Measurements from ENCODE around the gene PLXNA2.

PLXNA2 gene

GRCh38 chr1:208115924-208116640 is 128.1 kb downstream of the PLXNA2 start:
- no peak for DNase-seq (ENCODE audit: low read depth)

GRCh38 chr1:208113011-208113410 is 131.2 kb downstream of the PLXNA2 start:
- DNase-seq (ENCODE audit: low read depth), result no peak

GRCh38 chr1:208112401-208112800 is 131.8 kb downstream of the PLXNA2 start:
- no peak for DNase-seq (ENCODE audit: low read depth)

- DNase-seq (ENCODE audit: low read depth), result no peak
Observed at GRCh38 chr1:208111646-208112190, 132.5 kb downstream of the PLXNA2 start.

GRCh38 chr1:208110296-208110695 is 133.9 kb downstream of the PLXNA2 start:
- DNase-seq (ENCODE audit: low read depth), result no peak

GRCh38 chr1:208108646-208109330 is 135.4 kb downstream of the PLXNA2 start:
- no peak for DNase-seq (ENCODE audit: low read depth)

GRCh38 chr1:208108213-208108608 is 136.0 kb downstream of the PLXNA2 start:
- no peak for DNase-seq (ENCODE audit: low read depth)

GRCh38 chr1:208107425-208108212 is 136.6 kb downstream of the PLXNA2 start:
- no peak for DNase-seq (ENCODE audit: low read depth)

- no peak for DNase-seq (ENCODE audit: low read depth)
Observed at GRCh38 chr1:208106218-208106617, 138.0 kb downstream of the PLXNA2 start.

GRCh38 chr1:208105756-208106155 is 138.4 kb downstream of the PLXNA2 start:
- no peak for DNase-seq (ENCODE audit: low read depth)

- no peak for DNase-seq (ENCODE audit: low read depth)
Observed at GRCh38 chr1:208103597-208104513, 140.3 kb downstream of the PLXNA2 start.

- DNase-seq (ENCODE audit: low read depth), result no peak
Observed at GRCh38 chr1:208101661-208102431, 142.3 kb downstream of the PLXNA2 start.

- DNase-seq (ENCODE audit: low read depth), result no peak
Observed at GRCh38 chr1:208100906-208101305, 143.3 kb downstream of the PLXNA2 start.

- DNase-seq (ENCODE audit: low read depth), result no peak
Observed at GRCh38 chr1:208100106-208100505, 144.1 kb downstream of the PLXNA2 start.

GRCh38 chr1:208098773-208099172 is 145.4 kb downstream of the PLXNA2 start:
- DNase-seq (ENCODE audit: low read depth), result no peak

- DNase-seq (ENCODE audit: low read depth), result peak; percentile 38
Observed at GRCh38 chr1:208093754-208094719, 150.1 kb downstream of the PLXNA2 start.

GRCh38 chr1:208093046-208093445 is 151.1 kb downstream of the PLXNA2 start:
- no peak for DNase-seq (ENCODE audit: low read depth)

- no peak for DNase-seq (ENCODE audit: low read depth)
Observed at GRCh38 chr1:208090388-208091301, 153.5 kb downstream of the PLXNA2 start.
